GM13976 (cell line): Measurements from ENCODE around the gene OR2F1.

ENCODE experiments used
- DNase-seq: peaks from one replicate; pipeline ENCODE4 v3.0.0; 2012; ENCODE audit warnings: low spot score
- CTCF ChIP-seq: IDR thresholded peaks from 2 replicates; pipeline ENCODE4 v1.5.1; 2012; ENCODE audit warnings: borderline replicate concordance, mild to moderate bottlenecking; ENCODE audit not compliant: insufficient read depth; ENCODE audit errors: extremely low read depth, missing control alignments, control extremely low read depth
- in situ Hi-C: fragments of 300-500 bp; cut with MboI; formaldehyde crosslinking; loops from one replicate; pipeline ENCODE4 v1.12.0; 2022; ENCODE audit warnings: low sequenced_read_pairs, mixed read lengths, inconsistent platforms; ENCODE audit not compliant: unreplicated experiment

The OR2F1 gene, protein sequence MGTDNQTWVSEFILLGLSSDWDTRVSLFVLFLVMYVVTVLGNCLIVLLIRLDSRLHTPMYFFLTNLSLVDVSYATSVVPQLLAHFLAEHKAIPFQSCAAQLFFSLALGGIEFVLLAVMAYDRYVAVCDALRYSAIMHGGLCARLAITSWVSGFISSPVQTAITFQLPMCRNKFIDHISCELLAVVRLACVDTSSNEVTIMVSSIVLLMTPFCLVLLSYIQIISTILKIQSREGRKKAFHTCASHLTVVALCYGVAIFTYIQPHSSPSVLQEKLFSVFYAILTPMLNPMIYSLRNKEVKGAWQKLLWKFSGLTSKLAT

DNA sequence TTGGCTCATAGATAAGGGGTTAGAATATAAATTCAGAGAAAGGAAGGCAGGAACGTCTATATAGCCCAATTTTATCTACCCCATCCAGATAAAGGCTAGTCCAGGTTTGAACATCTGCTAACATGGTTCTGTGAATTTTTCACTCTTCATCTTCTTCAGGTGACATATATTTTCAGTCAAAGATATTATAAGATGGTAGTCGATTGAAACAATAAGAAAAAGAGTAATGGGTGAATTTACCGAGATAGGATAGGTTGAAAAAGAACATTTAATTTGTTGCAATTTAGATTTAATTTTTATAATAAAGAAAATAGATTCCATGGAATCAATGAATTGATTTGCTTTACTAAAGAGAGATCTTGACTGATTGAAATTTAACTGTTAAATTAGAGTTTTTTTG, at the start of gene OR2F1:
Gene OR2F1, plus strand, starts transcription at position 301 of the 400 bp plus-strand sequence. CDS start 5,127 bp downstream, outside the sequence.
- in situ Hi-C loops = no loop called here
- no peak for TF ChIP-seq CTCF
- no peak for DNase-seq

GRCh38 chr7:143905509-143905908, 49.1 kb upstream of the OR2F1 start:
- in situ Hi-C loops = no loop called here
- TF ChIP-seq CTCF = no peak
- DNase-seq = no peak

GRCh38 chr7:143906151-143906550, 48.5 kb upstream of the OR2F1 start:
- DNase-seq = no peak
- no peak for TF ChIP-seq CTCF
- in situ Hi-C loops = no loop called here

GRCh38 chr7:143906895-143907294, 47.7 kb upstream of the OR2F1 start:
- in situ Hi-C loops = no loop called here
- no peak for TF ChIP-seq CTCF
- DNase-seq = no peak

GRCh38 chr7:143908120-143908519, 46.5 kb upstream of the OR2F1 start:
- no peak for TF ChIP-seq CTCF
- in situ Hi-C loops = no loop called here
- DNase-seq = no peak

DNA sequence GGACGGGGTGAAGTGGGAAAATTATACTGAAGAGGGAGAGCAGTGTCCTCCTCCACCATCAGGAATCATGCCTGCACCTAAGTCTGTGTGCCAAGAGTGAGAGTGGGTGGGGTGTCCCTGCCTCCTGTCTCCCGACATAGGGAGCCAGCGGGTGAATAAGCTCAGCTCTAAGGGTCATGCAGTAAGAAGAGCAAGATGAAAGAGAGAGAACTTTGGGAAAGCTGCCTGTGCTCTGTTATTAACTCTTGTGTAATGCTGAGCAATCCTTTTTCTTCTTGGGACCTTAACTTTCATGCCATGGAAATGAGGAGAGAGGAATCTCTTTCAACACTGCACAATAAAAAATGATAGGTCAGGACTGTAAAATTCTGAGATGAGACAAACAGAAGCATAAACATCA, 44.8 kb upstream of the OR2F1 start:
- no peak for TF ChIP-seq CTCF
- DNase-seq = no peak
- in situ Hi-C loops = no loop called here

DNA sequence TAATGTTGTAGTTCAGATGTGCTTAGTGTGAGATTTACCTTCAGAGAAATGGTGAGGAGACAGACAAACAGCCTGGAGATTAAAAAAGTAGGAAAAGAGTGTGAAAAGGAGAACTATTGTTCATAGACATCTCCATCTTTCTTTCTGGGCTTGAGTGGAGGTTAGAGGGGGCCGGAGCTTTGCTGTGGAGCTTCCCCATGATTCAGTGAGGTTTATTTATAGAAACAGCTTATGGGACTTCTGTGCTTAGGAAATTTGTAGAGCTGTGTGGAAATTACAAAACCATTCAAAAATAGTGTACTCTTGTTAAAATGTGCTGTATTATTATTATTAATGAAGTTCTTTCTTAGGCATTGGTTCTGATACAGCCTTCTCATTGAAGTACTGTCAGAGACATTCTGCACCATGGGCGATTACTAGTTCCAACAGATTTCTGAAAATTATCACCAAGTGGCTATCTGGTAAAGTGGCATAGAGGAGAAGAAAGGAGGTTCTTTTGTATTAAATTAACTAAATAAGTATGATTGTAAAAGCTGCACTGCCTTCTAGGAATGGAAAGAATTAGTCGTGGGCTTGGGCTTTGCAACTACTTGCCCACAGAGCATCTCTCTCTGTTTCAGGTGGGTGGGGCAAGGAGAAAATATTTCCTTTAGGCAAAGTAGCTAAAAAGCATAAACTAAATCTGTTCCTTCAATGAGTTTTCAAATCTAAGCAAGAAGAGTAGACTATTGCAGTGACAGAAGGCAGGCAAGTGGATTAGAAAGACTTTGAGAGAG, 44.0 kb upstream of the OR2F1 start:
- TF ChIP-seq CTCF = no peak
- DNase-seq = no peak
- in situ Hi-C loops = no loop called here
